HepG2 (cell line): ENCODE data around the gene UBAP2.

Source experiments
- CEBPG ChIP-seq: IDR thresholded peaks from 2 replicates; pipeline ENCODE4 v1.6.1; 2016
- KLF9 ChIP-seq: IDR thresholded peaks from 2 replicates; pipeline ENCODE4 v1.6.1; 2016; ENCODE audit warnings: low read depth
- MXI1 ChIP-seq: IDR thresholded peaks from 3 replicates; pipeline ENCODE4 v1.6.1; 2012; ENCODE audit warnings: low read depth, low read length, inconsistent platforms, borderline replicate concordance
- MYC ChIP-seq: sonication (generic); formaldehyde crosslinking; IDR thresholded peaks from 2 replicates; pipeline ENCODE4 v1.9.0; 2021; ENCODE audit warnings: missing genetic modification reagents, borderline replicate concordance
- REST ChIP-seq, 2 experiments: IDR thresholded peaks; 2 replicates each; pipeline ENCODE4 v1.6.1; 2011 to 2012; ENCODE audit warnings: low read length in 2 of 2, borderline replicate concordance in 1 of 2, low read depth in 1 of 2, mild to moderate bottlenecking in 1 of 2, moderate library complexity in 1 of 2
- TF ChIP-seq, protein P1 (sequence below): sonication (generic); formaldehyde crosslinking; IDR thresholded peaks from 2 replicates; pipeline ENCODE4 v1.5.0; 2020; ENCODE audit warnings: mild to moderate bottlenecking, missing genetic modification reagents, moderate library complexity
- TF ChIP-seq, protein P2 (sequence below), 2 experiments: fragments of 450-650 bp in 1 of 2; sonication (generic) in 1 of 2; formaldehyde crosslinking in 1 of 2; IDR thresholded peaks; 2 replicates each; pipeline versions ENCODE4 v1.6.1 to v1.8.0; 2016 to 2022; ENCODE audit warnings: antibody characterized with exemption in 1 of 2, mild to moderate bottlenecking in 1 of 2, missing genetic modification reagents in 1 of 2

GRCh38 chr9:33877727-33878489 lies 170.8 kb downstream of the UBAP2 start:
- TF ChIP-seq, protein P1, sequence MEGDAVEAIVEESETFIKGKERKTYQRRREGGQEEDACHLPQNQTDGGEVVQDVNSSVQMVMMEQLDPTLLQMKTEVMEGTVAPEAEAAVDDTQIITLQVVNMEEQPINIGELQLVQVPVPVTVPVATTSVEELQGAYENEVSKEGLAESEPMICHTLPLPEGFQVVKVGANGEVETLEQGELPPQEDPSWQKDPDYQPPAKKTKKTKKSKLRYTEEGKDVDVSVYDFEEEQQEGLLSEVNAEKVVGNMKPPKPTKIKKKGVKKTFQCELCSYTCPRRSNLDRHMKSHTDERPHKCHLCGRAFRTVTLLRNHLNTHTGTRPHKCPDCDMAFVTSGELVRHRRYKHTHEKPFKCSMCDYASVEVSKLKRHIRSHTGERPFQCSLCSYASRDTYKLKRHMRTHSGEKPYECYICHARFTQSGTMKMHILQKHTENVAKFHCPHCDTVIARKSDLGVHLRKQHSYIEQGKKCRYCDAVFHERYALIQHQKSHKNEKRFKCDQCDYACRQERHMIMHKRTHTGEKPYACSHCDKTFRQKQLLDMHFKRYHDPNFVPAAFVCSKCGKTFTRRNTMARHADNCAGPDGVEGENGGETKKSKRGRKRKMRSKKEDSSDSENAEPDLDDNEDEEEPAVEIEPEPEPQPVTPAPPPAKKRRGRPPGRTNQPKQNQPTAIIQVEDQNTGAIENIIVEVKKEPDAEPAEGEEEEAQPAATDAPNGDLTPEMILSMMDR, result no peak
- no peak for TF ChIP-seq MYC (CRISPR knock-in tag)
- TF ChIP-seq REST (IDR thresholded peaks at IDR 0.05; ENCODE audit: borderline replicate concordance in 1 of 2, low read depth in 1 of 2, low read length in 2 of 2), result no peak
- TF ChIP-seq CEBPG (CRISPR knock-in tag), result no peak
- TF ChIP-seq KLF9, result no peak
- TF ChIP-seq, protein P2, sequence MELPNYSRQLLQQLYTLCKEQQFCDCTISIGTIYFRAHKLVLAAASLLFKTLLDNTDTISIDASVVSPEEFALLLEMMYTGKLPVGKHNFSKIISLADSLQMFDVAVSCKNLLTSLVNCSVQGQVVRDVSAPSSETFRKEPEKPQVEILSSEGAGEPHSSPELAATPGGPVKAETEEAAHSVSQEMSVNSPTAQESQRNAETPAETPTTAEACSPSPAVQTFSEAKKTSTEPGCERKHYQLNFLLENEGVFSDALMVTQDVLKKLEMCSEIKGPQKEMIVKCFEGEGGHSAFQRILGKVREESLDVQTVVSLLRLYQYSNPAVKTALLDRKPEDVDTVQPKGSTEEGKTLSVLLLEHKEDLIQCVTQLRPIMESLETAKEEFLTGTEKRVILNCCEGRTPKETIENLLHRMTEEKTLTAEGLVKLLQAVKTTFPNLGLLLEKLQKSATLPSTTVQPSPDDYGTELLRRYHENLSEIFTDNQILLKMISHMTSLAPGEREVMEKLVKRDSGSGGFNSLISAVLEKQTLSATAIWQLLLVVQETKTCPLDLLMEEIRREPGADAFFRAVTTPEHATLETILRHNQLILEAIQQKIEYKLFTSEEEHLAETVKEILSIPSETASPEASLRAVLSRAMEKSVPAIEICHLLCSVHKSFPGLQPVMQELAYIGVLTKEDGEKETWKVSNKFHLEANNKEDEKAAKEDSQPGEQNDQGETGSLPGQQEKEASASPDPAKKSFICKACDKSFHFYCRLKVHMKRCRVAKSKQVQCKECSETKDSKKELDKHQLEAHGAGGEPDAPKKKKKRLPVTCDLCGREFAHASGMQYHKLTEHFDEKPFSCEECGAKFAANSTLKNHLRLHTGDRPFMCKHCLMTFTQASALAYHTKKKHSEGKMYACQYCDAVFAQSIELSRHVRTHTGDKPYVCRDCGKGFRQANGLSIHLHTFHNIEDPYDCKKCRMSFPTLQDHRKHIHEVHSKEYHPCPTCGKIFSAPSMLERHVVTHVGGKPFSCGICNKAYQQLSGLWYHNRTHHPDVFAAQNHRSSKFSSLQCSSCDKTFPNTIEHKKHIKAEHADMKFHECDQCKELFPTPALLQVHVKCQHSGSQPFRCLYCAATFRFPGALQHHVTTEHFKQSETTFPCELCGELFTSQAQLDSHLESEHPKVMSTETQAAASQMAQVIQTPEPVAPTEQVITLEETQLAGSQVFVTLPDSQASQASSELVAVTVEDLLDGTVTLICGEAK (IDR thresholded peaks at IDR 0.05), result no peak
- TF ChIP-seq, protein P2 (CRISPR knock-in tag; IDR thresholded peaks at IDR 0.05), result no peak
- no peak for TF ChIP-seq MXI1
